ENCODE measurements around the gene SPC24.

The SPC24 gene

GRCh38 chr19:11115895-11116446, 39.6 kb downstream of the SPC24 start:
- DNase-seq (ENCODE audit: low spot score), result no peak
- no peak overlapping the region for H3K4me3 ChIP-seq (ENCODE audit: severe bottlenecking)
- no peak overlapping the region for H3K27ac ChIP-seq (ENCODE audit: poor library complexity, severe bottlenecking)
- H3K9me3 ChIP-seq (ENCODE audit: severe bottlenecking), result no peaks in the 10 kb centered on the region
- no peaks in the 10 kb centered on the region for H3K4me1 ChIP-seq (ENCODE audit: insufficient read depth, poor library complexity, severe bottlenecking)
- H3K36me3 ChIP-seq (ENCODE audit: low read depth), result peaks cover 100% of the 10 kb centered on the region
- ATAC-seq (ENCODE audit: low read depth), result no peak
- no peak for TF ChIP-seq CTCF (IDR thresholded peaks at IDR 0.05; ENCODE audit: poor library complexity, severe bottlenecking)
- H3K27me3 ChIP-seq (ENCODE audit: insufficient read depth, poor library complexity, severe bottlenecking), result no peaks in the 10 kb centered on the region

- ATAC-seq (ENCODE audit: low read depth) (no peak), DNase-seq (ENCODE audit: low spot score) (no peak)
- Histone ChIP-seq H3K36me3 (ENCODE audit: low read depth) (peaks cover 100% of the 10 kb centered on the region), H3K4me1 (ENCODE audit: insufficient read depth, poor library complexity, severe bottlenecking) (no peaks in the 10 kb centered on the region), H3K27ac (ENCODE audit: poor library complexity, severe bottlenecking) (no peak overlapping the region), H3K4me3 (ENCODE audit: severe bottlenecking) (no peak overlapping the region), H3K9me3 (ENCODE audit: severe bottlenecking) (no peaks in the 10 kb centered on the region), H3K27me3 (ENCODE audit: insufficient read depth, poor library complexity, severe bottlenecking) (no peaks in the 10 kb centered on the region)
- TF ChIP-seq CTCF (IDR thresholded peaks at IDR 0.05; ENCODE audit: poor library complexity, severe bottlenecking), result no peak
Measured at GRCh38 chr19:11115042-11115441, 40.5 kb downstream of the SPC24 start.

- Histone ChIP-seq H3K4me1 (ENCODE audit: insufficient read depth, poor library complexity, severe bottlenecking) (no peaks in the 10 kb centered on the region), H3K4me3 (ENCODE audit: severe bottlenecking) (no peak overlapping the region), H3K27ac (ENCODE audit: poor library complexity, severe bottlenecking) (no peak overlapping the region), H3K27me3 (ENCODE audit: insufficient read depth, poor library complexity, severe bottlenecking) (no peaks in the 10 kb centered on the region), H3K9me3 (ENCODE audit: severe bottlenecking) (no peaks in the 10 kb centered on the region), H3K36me3 (ENCODE audit: low read depth) (peaks cover 100% of the 10 kb centered on the region)
- DNase-seq (ENCODE audit: low spot score) (no peak), ATAC-seq (ENCODE audit: low read depth) (no peak)
- TF ChIP-seq CTCF (IDR thresholded peaks at IDR 0.05; ENCODE audit: poor library complexity, severe bottlenecking), result no peak
Measured at GRCh38 chr19:11113140-11113708, 42.4 kb downstream of the SPC24 start.

GRCh38 chr19:11111771-11112144, 43.8 kb downstream of the SPC24 start:
- no peak; the same call in 2 of the 3 replicates for ATAC-seq (ENCODE audit: low read depth)
- H3K9me3 ChIP-seq (ENCODE audit: severe bottlenecking), result no peaks in the 10 kb centered on the region
- H3K36me3 ChIP-seq (ENCODE audit: low read depth), result peaks cover 100% of the 10 kb centered on the region

More at GRCh38 chr19:11111771-11112144, 43.8 kb downstream of the SPC24 start:
- no peak for TF ChIP-seq CTCF (IDR thresholded peaks at IDR 0.05; ENCODE audit: poor library complexity, severe bottlenecking)
- no peaks in the 10 kb centered on the region for H3K4me1 ChIP-seq (ENCODE audit: insufficient read depth, poor library complexity, severe bottlenecking)
- no peak overlapping the region for H3K4me3 ChIP-seq (ENCODE audit: severe bottlenecking)
- DNase-seq (ENCODE audit: low spot score), result no peak
- H3K27ac ChIP-seq (ENCODE audit: poor library complexity, severe bottlenecking), result no peak overlapping the region
- no peaks in the 10 kb centered on the region for H3K27me3 ChIP-seq (ENCODE audit: insufficient read depth, poor library complexity, severe bottlenecking)

Measured in RWPE2 (cell line).